H9 (cell line): ENCODE results near the gene ZNF837. TPM values are rescaled to one million over a fixed set of nuclear protein-coding genes. Genes with fewer than 3 reads are reported as not detected.

Experiments
- DNase-seq: peaks from one replicate; pipeline ENCODE4 v3.0.0-alpha.2; 2017
- H2AFZ ChIP-seq: one replicate; pipeline ENCODE4 v1.6.1; 2013; ENCODE audit warnings: mild to moderate bottlenecking, low read length, control low read depth, moderate library complexity
- H2AK5ac ChIP-seq: 2 replicates; pipeline ENCODE4 v1.6.1; 2013; ENCODE audit warnings: low read length, control low read depth, mixed read lengths; ENCODE audit not compliant: insufficient read length
- H2BK120ac ChIP-seq: one replicate; pipeline ENCODE4 v1.6.1; 2013; ENCODE audit warnings: low read depth, mild to moderate bottlenecking, low read length, control low read depth, inconsistent platforms; ENCODE audit not compliant: poor library complexity, severe bottlenecking
- H2BK12ac ChIP-seq: 2 replicates; pipeline ENCODE4 v1.6.1; 2013; ENCODE audit warnings: low read length, control low read depth, mixed read lengths, low read depth; ENCODE audit not compliant: insufficient read length
- H2BK15ac ChIP-seq: 2 replicates; pipeline ENCODE4 v1.6.1; 2013; ENCODE audit warnings: low read depth, low read length, control low read depth
- H2BK20ac ChIP-seq: one replicate; pipeline ENCODE4 v1.6.1; 2013; ENCODE audit warnings: low read depth, mild to moderate bottlenecking, low read length, control low read depth, inconsistent platforms; ENCODE audit not compliant: poor library complexity, severe bottlenecking
- H2BK5ac ChIP-seq: 2 replicates; pipeline ENCODE4 v1.6.1; 2013; ENCODE audit warnings: low read length, control low read depth, mixed read lengths; ENCODE audit not compliant: insufficient read length
- H3K14ac ChIP-seq: 2 replicates; pipeline ENCODE4 v1.6.1; 2013; ENCODE audit warnings: low read length, control low read depth; ENCODE audit not compliant: insufficient read depth
- H3K18ac ChIP-seq: 2 replicates; pipeline ENCODE4 v1.6.1; 2013; ENCODE audit warnings: low read depth, mild to moderate bottlenecking, mixed read lengths, low read length, control low read depth; ENCODE audit not compliant: insufficient read length
- H3K23ac ChIP-seq: 2 replicates; pipeline ENCODE4 v1.6.1; 2013; ENCODE audit warnings: low read length, control low read depth, mixed read lengths, low read depth; ENCODE audit not compliant: insufficient read length
- H3K23me2 ChIP-seq: 2 replicates; pipeline ENCODE4 v1.6.1; 2013; ENCODE audit warnings: low read depth, mild to moderate bottlenecking, mixed read lengths, low read length, control low read depth; ENCODE audit not compliant: insufficient read length, poor library complexity, severe bottlenecking
- H3K27ac ChIP-seq: 2 replicates; pipeline ENCODE4 v1.5.1; 2013; ENCODE audit warnings: low read length, control low read depth, mixed read lengths, low read depth; ENCODE audit not compliant: insufficient read length
- H3K27me3 ChIP-seq: 2 replicates; pipeline ENCODE4 v1.6.1; 2013; ENCODE audit warnings: low read length, control low read depth, inconsistent platforms; ENCODE audit not compliant: insufficient read depth
- H3K4ac ChIP-seq: 2 replicates; pipeline ENCODE4 v1.6.1; 2013; ENCODE audit warnings: low read depth, mild to moderate bottlenecking, control low read depth, inconsistent platforms, low read length, moderate library complexity
- H3K4me1 ChIP-seq: 2 replicates; pipeline ENCODE4 v1.6.1; 2013; ENCODE audit warnings: low read length, control low read depth, inconsistent platforms; ENCODE audit not compliant: insufficient read depth
- H3K4me2 ChIP-seq: 2 replicates; pipeline ENCODE4 v1.6.1; 2013; ENCODE audit warnings: low read length, control low read depth, mixed read lengths; ENCODE audit not compliant: insufficient read length, insufficient read depth
- H3K56ac ChIP-seq: 2 replicates; pipeline ENCODE4 v1.6.1; 2013; ENCODE audit warnings: low read depth, mild to moderate bottlenecking, mixed read lengths, low read length, control low read depth; ENCODE audit not compliant: insufficient read length
- H3K79me1 ChIP-seq: 2 replicates; pipeline ENCODE4 v1.6.1; 2013; ENCODE audit warnings: low read depth, mild to moderate bottlenecking, moderate library complexity, low read length, control low read depth, inconsistent platforms; ENCODE audit not compliant: insufficient read depth, poor library complexity, severe bottlenecking
- H3K79me2 ChIP-seq: 2 replicates; pipeline ENCODE4 v1.6.1; 2013; ENCODE audit warnings: low read length, control low read depth, inconsistent platforms; ENCODE audit not compliant: insufficient read depth
- H3K9ac ChIP-seq: 2 replicates; pipeline ENCODE4 v1.6.1; 2013; ENCODE audit warnings: low read length, control low read depth, mixed read lengths; ENCODE audit not compliant: insufficient read length; ENCODE audit errors: extremely low read depth
- H3K9me3 ChIP-seq: one replicate; pipeline ENCODE4 v1.6.1; 2013; ENCODE audit warnings: low read depth, low read length, inconsistent platforms; ENCODE audit not compliant: control insufficient read depth
- H3T11ph ChIP-seq: one replicate; pipeline ENCODE4 v1.6.1; 2013; ENCODE audit warnings: mild to moderate bottlenecking, low read length, control low read depth, inconsistent platforms
- H4K20me1 ChIP-seq: one replicate; pipeline ENCODE4 v1.6.1; 2013; ENCODE audit not compliant: control insufficient read depth, insufficient read length, insufficient read depth
- H4K5ac ChIP-seq: 2 replicates; pipeline ENCODE4 v1.6.1; 2013; ENCODE audit warnings: low read depth, mild to moderate bottlenecking, mixed read lengths, low read length, control low read depth; ENCODE audit not compliant: insufficient read length
- H4K8ac ChIP-seq: replicated peaks from 2 replicates; pipeline ENCODE4 v1.6.1; 2013; ENCODE audit warnings: low read length, control low read depth, mixed read lengths, low read depth; ENCODE audit not compliant: insufficient read length
- H4K91ac ChIP-seq: 2 replicates; pipeline ENCODE4 v1.6.1; 2013; ENCODE audit warnings: low read depth, mild to moderate bottlenecking, moderate library complexity, mixed read lengths, low read length, control low read depth; ENCODE audit not compliant: insufficient read length
- H3K27ac Mint-ChIP-seq, 3 experiments: 2 replicates in 2 of 3; 3 replicates in 1 of 3; pipeline ENCODE4 v1.8.0; 2020 to 2021; ENCODE audit warnings: mixed read lengths in 3 of 3, mild to moderate bottlenecking in 1 of 3, moderate library complexity in 1 of 3
- H3K27me3 Mint-ChIP-seq: 2 replicates; pipeline ENCODE4 v1.8.0; 2021; ENCODE audit warnings: low read depth, mild to moderate bottlenecking, moderate library complexity, mixed read lengths
- H3K36me3 Mint-ChIP-seq, 3 experiments: 2 replicates in 2 of 3; 3 replicates in 1 of 3; pipeline ENCODE4 v1.8.0; 2020 to 2021; ENCODE audit warnings: low read depth in 3 of 3, mixed read lengths in 3 of 3; ENCODE audit not compliant: insufficient read depth in 1 of 3
- H3K4me1 Mint-ChIP-seq, 2 experiments: 2 replicates each; pipeline ENCODE4 v1.8.0; 2020; ENCODE audit warnings: mixed read lengths in 2 of 2
- H3K4me3 Mint-ChIP-seq, 2 experiments: 2 replicates in 1 of 2; 3 replicates in 1 of 2; pipeline ENCODE4 v1.8.0; 2020 to 2021; ENCODE audit warnings: mild to moderate bottlenecking in 2 of 2, mixed read lengths in 2 of 2, moderate library complexity in 1 of 2
- H3K9me3 Mint-ChIP-seq, 2 experiments: 2 replicates in 1 of 2; 3 replicates in 1 of 2; pipeline ENCODE4 v1.8.0; 2020; ENCODE audit warnings: mild to moderate bottlenecking in 2 of 2, mixed read lengths in 2 of 2, moderate library complexity in 1 of 2
- total RNA-seq: library from RNA; stranded (reverse); gene quantifications from 2 replicates; pipeline ENCODE4 v1.2.1, GENCODE V29; 2021
- TF ChIP-seq, protein P1 (sequence below): fragments of 200-600 bp; sonication (generic); conservative IDR thresholded peaks from 3 replicates; pipeline ENCODE4 v1.8.0; 2021; ENCODE audit warnings: antibody characterized with exemption, mild to moderate bottlenecking

ZNF837 gene
- total RNA-seq, 1 experiment from 2014 or later, result 3.4 TPM

DNA sequence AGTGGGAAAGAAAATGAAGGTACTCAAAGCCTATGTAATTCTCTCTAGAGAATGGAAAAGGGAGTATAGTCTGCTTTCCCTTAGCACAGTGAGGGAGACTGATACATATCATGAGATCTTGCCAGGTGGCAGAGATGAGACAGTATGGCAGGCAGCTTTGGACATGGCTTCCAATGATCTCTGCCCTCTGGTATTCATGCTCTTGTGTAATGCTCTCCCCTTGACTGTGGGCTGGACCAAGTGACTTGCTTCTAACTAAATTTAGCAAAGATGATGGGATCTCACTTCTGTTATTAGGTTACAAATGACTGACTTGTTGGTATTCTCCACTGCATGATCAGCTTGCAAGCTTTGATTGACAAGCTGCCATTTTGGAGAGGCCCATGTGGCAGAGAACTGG lies 48.9 kb upstream of the ZNF837 start:
- H3K4me3 Mint-ChIP-seq, result no peak overlapping the region
- DNase-seq, result no peak
- no peak overlapping the region for H3K27ac Mint-ChIP-seq
- no peak overlapping the region for H2BK120ac ChIP-seq
- H3K79me1 ChIP-seq, result no peaks in the 10 kb centered on the region
- no peak overlapping the region for H2BK5ac ChIP-seq
- no peak overlapping the region for H2BK12ac ChIP-seq
- no peak overlapping the region for H3K9ac ChIP-seq
- H2AFZ ChIP-seq, result no peak overlapping the region
- H3K27ac ChIP-seq, result no peak overlapping the region
- H3K14ac ChIP-seq, result no peak overlapping the region
- TF ChIP-seq, protein P1, sequence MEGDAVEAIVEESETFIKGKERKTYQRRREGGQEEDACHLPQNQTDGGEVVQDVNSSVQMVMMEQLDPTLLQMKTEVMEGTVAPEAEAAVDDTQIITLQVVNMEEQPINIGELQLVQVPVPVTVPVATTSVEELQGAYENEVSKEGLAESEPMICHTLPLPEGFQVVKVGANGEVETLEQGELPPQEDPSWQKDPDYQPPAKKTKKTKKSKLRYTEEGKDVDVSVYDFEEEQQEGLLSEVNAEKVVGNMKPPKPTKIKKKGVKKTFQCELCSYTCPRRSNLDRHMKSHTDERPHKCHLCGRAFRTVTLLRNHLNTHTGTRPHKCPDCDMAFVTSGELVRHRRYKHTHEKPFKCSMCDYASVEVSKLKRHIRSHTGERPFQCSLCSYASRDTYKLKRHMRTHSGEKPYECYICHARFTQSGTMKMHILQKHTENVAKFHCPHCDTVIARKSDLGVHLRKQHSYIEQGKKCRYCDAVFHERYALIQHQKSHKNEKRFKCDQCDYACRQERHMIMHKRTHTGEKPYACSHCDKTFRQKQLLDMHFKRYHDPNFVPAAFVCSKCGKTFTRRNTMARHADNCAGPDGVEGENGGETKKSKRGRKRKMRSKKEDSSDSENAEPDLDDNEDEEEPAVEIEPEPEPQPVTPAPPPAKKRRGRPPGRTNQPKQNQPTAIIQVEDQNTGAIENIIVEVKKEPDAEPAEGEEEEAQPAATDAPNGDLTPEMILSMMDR, result no peak
- no peak overlapping the region for H3K23ac ChIP-seq
- H3T11ph ChIP-seq, result no peak overlapping the region
- H3K9me3 Mint-ChIP-seq, result peaks cover 82 to 88% of the 10 kb centered on the region in 2 experiments
- no peaks in the 10 kb centered on the region for H3K4me1 ChIP-seq
- H3K4ac ChIP-seq, result no peak overlapping the region
- H3K36me3 Mint-ChIP-seq, result peaks cover 16 to 47% (median 33%) of the 10 kb centered on the region in 3 experiments
- H2BK20ac ChIP-seq, result no peak overlapping the region
- H2AK5ac ChIP-seq, result no peak overlapping the region
- H3K4me2 ChIP-seq, result no peak overlapping the region
- H4K91ac ChIP-seq, result no peak overlapping the region
- H3K79me2 ChIP-seq, result no peaks in the 10 kb centered on the region
- no peaks in the 10 kb centered on the region for H3K27me3 ChIP-seq
- peaks cover 80% of the 10 kb centered on the region for H3K9me3 ChIP-seq
- H3K27me3 Mint-ChIP-seq, result peaks cover 30% of the 10 kb centered on the region
- H2BK15ac ChIP-seq, result no peak overlapping the region
- H3K4me1 Mint-ChIP-seq, result no peaks in the 10 kb centered on the region
- no peak overlapping the region for H3K18ac ChIP-seq
- no peaks in the 10 kb centered on the region for H3K23me2 ChIP-seq
- no peak overlapping the region for H3K56ac ChIP-seq
- H4K5ac ChIP-seq, result no peak overlapping the region
- no peaks in the 10 kb centered on the region for H4K20me1 ChIP-seq
- H4K8ac ChIP-seq, result no peak overlapping the region
